Erythroblast (primary cell): ENCODE data around the gene DMRT3.

Source experiments
- GATA1 ChIP-seq: IDR thresholded peaks from 2 replicates; pipeline ENCODE4 v1.6.1; 2011; ENCODE audit warnings: low read depth, mild to moderate bottlenecking, control low read depth, low read length, moderate library complexity
- POLR2A ChIP-seq: IDR thresholded peaks from 2 replicates; pipeline ENCODE4 v1.6.1; 2011; ENCODE audit warnings: mild to moderate bottlenecking, low read length

- TF ChIP-seq POLR2A (no peak), GATA1 (no peak)
Observed at GRCh38 chr9:972501-973294, 3.8 kb upstream of the DMRT3 start.
